Activated T-helper 1 cell treated with anti-CD3 and anti-CD28 coated beads, Interleukin-12 subunit alpha, Interleukin-12 subunit beta, Interleukin-2, Interleukin-4 antibody, amounts not matched to agents 30 ng/mL and 10 ng/mL and 1 ng/mL, durations not matched to agents 14 hours and 24 hours and 36 hours (primary cell): ENCODE data around the gene ULK1. TPM values are rescaled to one million over a fixed set of nuclear protein-coding genes. Genes with fewer than 3 reads are reported as not detected.

Experiments used
- DNase-seq: peaks from one replicate; pipeline ENCODE4 v3.0.0; 2021; ENCODE audit warnings: low spot score
- H3K27ac Mint-ChIP-seq: one replicate; pipeline ENCODE4 v1.8.0; 2021; ENCODE audit warnings: mild to moderate bottlenecking, mixed read lengths
- H3K27me3 Mint-ChIP-seq: one replicate; pipeline ENCODE4 v1.8.0; 2022; ENCODE audit warnings: mild to moderate bottlenecking, moderate library complexity, mixed read lengths; ENCODE audit not compliant: insufficient read depth
- H3K36me3 Mint-ChIP-seq: one replicate; pipeline ENCODE4 v1.8.0; 2021; ENCODE audit warnings: low read depth, mixed read lengths
- H3K4me1 Mint-ChIP-seq: one replicate; pipeline ENCODE4 v1.8.0; 2021; ENCODE audit warnings: low read depth, mixed read lengths
- H3K4me3 Mint-ChIP-seq: one replicate; pipeline ENCODE4 v1.8.0; 2021; ENCODE audit warnings: mild to moderate bottlenecking, moderate library complexity, mixed read lengths
- H3K9me3 Mint-ChIP-seq: one replicate; pipeline ENCODE4 v1.8.0; 2021; ENCODE audit warnings: mixed read lengths
- intact Hi-C: fragments of 100-400 bp; cut with micrococcal nuclease; formaldehyde crosslinking; loops from one replicate; pipeline ENCODE4 v1.15.1; 2024
- total RNA-seq: library from RNA; stranded (reverse); gene quantifications from 2 replicates; pipeline ENCODE4 v1.2.3, GENCODE V29; 2022

Gene ULK1
- total RNA-seq, 1 donor from 2014 or later = 28.4 TPM

- Mint-ChIP-seq H3K27ac (peak within 1 kb of the TSS; percentile 95), H3K9me3 (no peaks in the 10 kb centered on the region), H3K4me1 (peaks cover 13% of the 10 kb centered on the region), H3K36me3 (peaks cover 24% of the 10 kb centered on the region), H3K27me3 (no peaks in the 10 kb centered on the region), H3K4me3 (peak within 1 kb of the TSS; percentile 98)
- DNase-seq = peak; percentile 93
- intact Hi-C loops = loop anchor here (1.0 to 10.0 kb wide), 5 partner anchors 20 to 256 kb away; partner anchors contain the start of genes EP400 and SFSWAP
Observed at GRCh38 chr12:131928711-131929580, 34.5 kb downstream of the ULK1 start, which contains the start of gene PUS1. PUS1 (plus strand) TSS chr12:131929276; CDS start chr12:131929723, 447 bp downstream.

DNA sequence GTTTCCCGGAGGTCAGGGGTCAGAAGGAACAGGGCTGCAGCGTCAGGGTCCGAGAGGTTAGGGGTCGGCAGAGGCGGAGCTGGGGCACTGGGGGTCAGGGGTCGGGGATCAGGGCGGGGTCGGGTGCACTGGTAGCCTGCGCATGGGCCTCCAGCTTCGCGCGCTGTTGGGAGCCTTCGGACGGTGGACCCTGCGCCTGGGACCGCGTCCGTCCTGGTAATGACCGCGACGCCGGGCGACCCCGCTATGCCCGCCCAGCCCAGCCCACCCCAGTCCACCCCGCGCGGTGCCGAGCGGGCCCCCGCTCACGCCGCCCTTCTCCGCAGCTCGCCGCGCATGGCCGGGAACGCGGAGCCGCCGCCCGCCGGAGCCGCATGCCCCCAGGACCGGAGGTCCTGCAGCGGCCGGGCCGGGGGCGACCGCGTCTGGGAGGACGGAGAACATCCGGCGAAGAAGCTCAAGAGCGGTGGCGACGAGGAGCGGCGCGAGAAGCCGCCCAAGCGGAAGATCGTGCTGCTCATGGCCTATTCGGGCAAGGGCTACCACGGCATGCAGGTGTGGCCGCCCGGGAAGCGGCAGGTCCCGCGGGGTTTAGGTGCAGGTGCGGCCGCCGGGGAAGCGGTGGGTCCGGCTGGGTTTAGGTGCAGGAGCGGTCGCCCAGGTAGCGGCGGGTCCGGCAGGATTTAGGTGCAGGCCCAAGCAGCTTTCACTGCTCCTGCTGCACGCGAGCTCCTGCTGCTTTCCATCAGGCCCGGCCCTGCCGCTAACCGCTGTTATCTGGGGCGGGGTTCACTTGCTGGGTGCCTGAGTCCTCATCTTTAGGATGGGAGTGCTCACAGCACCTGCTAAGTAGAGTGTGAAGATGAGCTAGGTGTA is 35.4 kb downstream of the ULK1 start:
- peaks cover 13% of the 10 kb centered on the region for H3K4me1 Mint-ChIP-seq
- peak overlapping the region; percentile 95 for H3K27ac Mint-ChIP-seq

GRCh38 chr12:131930510-131930909 is 36.1 kb downstream of the ULK1 start:
- no peaks in the 10 kb centered on the region for H3K9me3 Mint-ChIP-seq
- peak overlapping the region; percentile 75 for H3K27ac Mint-ChIP-seq
- peak overlapping the region; percentile 94 for H3K4me3 Mint-ChIP-seq
- intact Hi-C loops = no loop called here
- H3K4me1 Mint-ChIP-seq = peaks cover 13% of the 10 kb centered on the region
- no peak for DNase-seq
- peaks cover 25% of the 10 kb centered on the region for H3K36me3 Mint-ChIP-seq
- no peaks in the 10 kb centered on the region for H3K27me3 Mint-ChIP-seq

More for the DNA sequence above, 35.4 kb downstream of the ULK1 start:
- intact Hi-C loops = loop anchor here (1.0 to 10.0 kb wide), 5 partner anchors 19 to 255 kb away; partner anchors contain the start of genes EP400 and SFSWAP
- peaks cover 25% of the 10 kb centered on the region for H3K36me3 Mint-ChIP-seq
- H3K4me3 Mint-ChIP-seq = peak overlapping the region; percentile 98
- DNase-seq = peak; percentile 19
- H3K27me3 Mint-ChIP-seq = no peaks in the 10 kb centered on the region
- no peaks in the 10 kb centered on the region for H3K9me3 Mint-ChIP-seq

- peaks cover 31% of the 10 kb centered on the region for H3K36me3 Mint-ChIP-seq
- no peaks in the 10 kb centered on the region for H3K9me3 Mint-ChIP-seq
Observed at GRCh38 chr12:131933387-131933786, 39.0 kb downstream of the ULK1 start.

GRCh38 chr12:131934535-131934934 is 40.1 kb downstream of the ULK1 start:
- intact Hi-C loops = no loop called here
- Mint-ChIP-seq H3K4me1 (peaks cover 13% of the 10 kb centered on the region), H3K36me3 (peaks cover 31% of the 10 kb centered on the region), H3K27ac (no peak overlapping the region), H3K27me3 (no peaks in the 10 kb centered on the region), H3K9me3 (no peaks in the 10 kb centered on the region), H3K4me3 (no peak overlapping the region)
- DNase-seq = no peak

More at GRCh38 chr12:131933387-131933786, 39.0 kb downstream of the ULK1 start:
- Mint-ChIP-seq H3K4me1 (peaks cover 13% of the 10 kb centered on the region), H3K27me3 (no peaks in the 10 kb centered on the region), H3K27ac (no peak overlapping the region), H3K4me3 (no peak overlapping the region)
- no peak for DNase-seq
- intact Hi-C loops = no loop called here

DNA sequence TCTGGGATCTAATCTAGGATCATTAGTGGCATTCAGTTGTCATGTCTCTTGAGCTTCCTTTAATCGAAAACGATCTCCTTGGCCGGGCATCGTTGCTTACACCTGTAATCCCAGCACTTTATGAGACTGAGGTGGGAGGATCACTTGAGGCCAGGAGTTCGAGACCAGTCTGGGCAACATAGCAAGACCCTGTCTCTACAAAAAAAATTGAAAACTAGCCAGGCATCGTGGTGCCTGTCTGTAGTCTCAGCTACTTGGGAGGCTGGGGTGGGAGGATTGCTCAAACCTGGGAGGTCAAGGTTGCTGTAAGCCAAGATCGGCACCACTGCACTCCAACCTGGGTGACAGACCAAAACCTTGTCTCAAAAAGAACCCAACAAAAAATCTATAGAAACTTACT is 43.7 kb downstream of the ULK1 start:
- H3K36me3 Mint-ChIP-seq = peaks cover 28% of the 10 kb centered on the region
- H3K27me3 Mint-ChIP-seq = no peaks in the 10 kb centered on the region
- H3K27ac Mint-ChIP-seq = no peak overlapping the region

DNA sequence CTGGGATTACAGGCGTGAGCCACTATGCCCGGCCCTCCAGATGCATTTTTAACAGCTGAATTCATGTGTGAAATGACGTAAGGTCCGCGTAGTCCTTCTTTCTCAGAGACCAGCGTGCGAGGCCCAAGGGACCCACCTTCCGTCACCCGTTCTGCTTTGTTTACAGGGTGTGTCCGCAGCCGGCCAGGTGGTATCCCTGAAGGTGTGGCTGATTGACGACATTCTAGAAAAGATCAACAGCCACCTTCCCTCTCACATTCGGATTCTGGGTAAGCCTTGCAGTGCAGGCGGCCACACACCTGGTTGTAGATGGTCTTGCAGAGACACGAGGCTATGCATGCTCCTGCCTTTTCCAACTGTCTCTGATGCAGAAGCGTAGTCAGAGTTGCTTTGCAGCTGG is 44.6 kb downstream of the ULK1 start:
- intact Hi-C loops = no loop called here
- no peaks in the 10 kb centered on the region for H3K4me1 Mint-ChIP-seq
- H3K27ac Mint-ChIP-seq = no peak overlapping the region
- DNase-seq = no peak
- no peak overlapping the region for H3K4me3 Mint-ChIP-seq
- peaks cover 23% of the 10 kb centered on the region for H3K36me3 Mint-ChIP-seq
- no peaks in the 10 kb centered on the region for H3K9me3 Mint-ChIP-seq
- H3K27me3 Mint-ChIP-seq = no peaks in the 10 kb centered on the region

More for the DNA sequence above, 43.7 kb downstream of the ULK1 start:
- H3K4me1 Mint-ChIP-seq = no peaks in the 10 kb centered on the region
- intact Hi-C loops = no loop called here
- no peaks in the 10 kb centered on the region for H3K9me3 Mint-ChIP-seq
- DNase-seq = no peak
- H3K4me3 Mint-ChIP-seq = no peak overlapping the region

GRCh38 chr12:131940141-131940547 is 45.7 kb downstream of the ULK1 start:
- Mint-ChIP-seq H3K27ac (no peak overlapping the region), H3K4me1 (no peaks in the 10 kb centered on the region), H3K36me3 (peaks cover 24% of the 10 kb centered on the region), H3K4me3 (no peak overlapping the region), H3K27me3 (no peaks in the 10 kb centered on the region), H3K9me3 (no peaks in the 10 kb centered on the region)
- DNase-seq = no peak
- intact Hi-C loops = no loop called here

DNA sequence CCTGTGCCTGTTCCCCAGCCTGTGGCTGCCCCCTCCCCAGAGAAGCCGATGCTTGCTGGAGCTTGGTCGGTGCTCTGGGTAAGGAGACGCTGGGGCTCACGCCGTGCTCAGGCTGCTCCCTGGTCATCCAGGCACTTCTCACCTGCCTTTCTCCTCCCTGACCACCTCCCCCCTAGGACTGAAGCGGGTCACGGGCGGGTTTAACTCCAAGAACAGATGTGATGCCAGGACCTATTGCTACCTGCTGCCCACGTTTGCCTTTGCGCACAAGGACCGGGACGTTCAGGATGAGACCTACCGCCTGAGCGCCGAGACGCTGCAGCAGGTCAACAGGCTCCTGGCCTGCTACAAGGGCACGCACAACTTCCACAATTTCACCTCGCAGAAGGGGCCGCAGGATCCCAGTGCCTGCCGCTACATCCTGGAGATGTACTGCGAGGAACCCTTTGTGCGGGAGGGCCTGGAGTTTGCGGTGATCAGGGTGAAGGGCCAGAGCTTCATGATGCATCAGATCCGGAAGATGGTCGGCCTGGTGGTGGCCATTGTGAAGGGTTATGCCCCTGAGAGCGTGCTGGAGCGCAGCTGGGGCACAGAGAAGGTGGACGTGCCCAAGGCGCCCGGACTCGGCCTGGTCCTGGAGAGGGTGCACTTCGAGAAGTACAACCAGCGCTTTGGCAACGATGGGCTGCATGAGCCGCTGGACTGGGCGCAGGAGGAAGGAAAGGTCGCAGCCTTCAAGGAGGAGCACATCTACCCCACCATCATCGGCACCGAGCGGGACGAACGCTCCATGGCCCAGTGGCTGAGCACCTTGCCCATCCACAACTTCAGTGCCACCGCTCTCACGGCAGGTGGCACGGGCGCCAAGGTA is 46.9 kb downstream of the ULK1 start:
- Mint-ChIP-seq H3K9me3 (no peaks in the 10 kb centered on the region), H3K27me3 (no peaks in the 10 kb centered on the region), H3K4me1 (no peaks in the 10 kb centered on the region), H3K4me3 (no peak overlapping the region), H3K36me3 (peaks cover 25% of the 10 kb centered on the region), H3K27ac (no peak overlapping the region)
- DNase-seq = no peak
- intact Hi-C loops = no loop called here

GRCh38 chr12:131941987-131942341 is 47.5 kb downstream of the ULK1 start:
- Mint-ChIP-seq H3K27me3 (no peaks in the 10 kb centered on the region), H3K9me3 (no peaks in the 10 kb centered on the region), H3K36me3 (peaks cover 25% of the 10 kb centered on the region), H3K4me3 (no peak overlapping the region), H3K27ac (no peak overlapping the region), H3K4me1 (no peaks in the 10 kb centered on the region)
- intact Hi-C loops = no loop called here
- no peak for DNase-seq

GRCh38 chr12:131942671-131943070 is 48.2 kb downstream of the ULK1 start:
- Mint-ChIP-seq H3K36me3 (peaks cover 23% of the 10 kb centered on the region), H3K9me3 (no peaks in the 10 kb centered on the region), H3K4me1 (peaks cover 3% of the 10 kb centered on the region), H3K27me3 (no peaks in the 10 kb centered on the region), H3K27ac (no peak overlapping the region), H3K4me3 (no peak overlapping the region)
- no peak for DNase-seq
- intact Hi-C loops = no loop called here

GRCh38 chr12:131943389-131943788 is 49.0 kb downstream of the ULK1 start:
- Mint-ChIP-seq H3K9me3 (no peaks in the 10 kb centered on the region), H3K4me1 (peaks cover 9% of the 10 kb centered on the region), H3K36me3 (peaks cover 19% of the 10 kb centered on the region), H3K27me3 (no peaks in the 10 kb centered on the region), H3K4me3 (no peak overlapping the region), H3K27ac (no peak overlapping the region)
- DNase-seq = no peak
- intact Hi-C loops = no loop called here
